GM23338 (cell line): Measurements from ENCODE around the gene DLG2. TPM values are rescaled to one million over a fixed set of nuclear protein-coding genes. Genes with fewer than 3 reads are reported as not detected.

Experiments
- ATAC-seq: fragments of 200-7000 bp; cut with Tn5 transposase; 3 replicates; pipeline ENCODE4 v1.9.1; 2020
- DNase-seq: peaks from one replicate; pipeline ENCODE4 v3.0.0-alpha.2; 2015; ENCODE audit warnings: low spot score
- H2AFZ ChIP-seq: fragments of 200-600 bp; sonication (generic); 2 replicates; pipeline ENCODE4 v1.8.0; 2016; ENCODE audit warnings: antibody characterized with exemption, mild to moderate bottlenecking, moderate library complexity
- H3F3A ChIP-seq: fragments of 200-600 bp; sonication (generic); replicated peaks from 2 replicates; pipeline ENCODE4 v1.8.0; 2017; ENCODE audit warnings: antibody characterized with exemption, mixed run types, low read depth
- H3K27ac ChIP-seq: fragments of 200-600 bp; sonication (generic); 2 replicates; pipeline ENCODE4 v1.6.1; 2016; ENCODE audit warnings: low read depth
- H3K27me3 ChIP-seq: fragments of 200-600 bp; sonication (generic); 2 replicates; pipeline ENCODE4 v1.8.0; 2016; ENCODE audit warnings: mild to moderate bottlenecking, mixed run types, moderate library complexity; ENCODE audit not compliant: insufficient read depth
- H3K36me3 ChIP-seq: fragments of 200-600 bp; sonication (generic); 2 replicates; pipeline ENCODE4 v1.8.0; 2016; ENCODE audit warnings: mild to moderate bottlenecking; ENCODE audit not compliant: insufficient read depth
- H3K4me1 ChIP-seq: fragments of 200-600 bp; sonication (generic); 2 replicates; pipeline ENCODE4 v1.8.0; 2016; ENCODE audit warnings: mild to moderate bottlenecking, moderate library complexity; ENCODE audit not compliant: insufficient read depth
- H3K4me2 ChIP-seq: fragments of 200-600 bp; sonication (generic); 2 replicates; pipeline ENCODE4 v1.7.1; 2017; ENCODE audit warnings: mixed run types
- H3K4me3 ChIP-seq: fragments of 200-600 bp; sonication (generic); 2 replicates; pipeline ENCODE4 v1.6.1; 2016; ENCODE audit warnings: mixed run types
- H3K79me2 ChIP-seq: fragments of 200-600 bp; sonication (generic); replicated peaks from 2 replicates; pipeline ENCODE4 v1.8.0; 2017; ENCODE audit warnings: mild to moderate bottlenecking; ENCODE audit not compliant: insufficient read depth
- H3K9me2 ChIP-seq: fragments of 200-600 bp; sonication (generic); 2 replicates; pipeline ENCODE4 v1.8.0; 2017; ENCODE audit not compliant: insufficient read depth
- H4K20me1 ChIP-seq: fragments of 200-600 bp; sonication (generic); replicated peaks from 2 replicates; pipeline ENCODE4 v1.8.0; 2017; ENCODE audit warnings: mild to moderate bottlenecking; ENCODE audit not compliant: insufficient read depth
- H3K27ac Mint-ChIP-seq: 2 replicates; pipeline ENCODE4 v1.8.0; 2020; ENCODE audit warnings: inconsistent platforms, mild to moderate bottlenecking, moderate library complexity, mixed read lengths
- H3K27me3 Mint-ChIP-seq: 3 replicates; pipeline ENCODE4 v1.8.0; 2022; ENCODE audit warnings: low read depth, mild to moderate bottlenecking, moderate library complexity, mixed read lengths, inconsistent platforms; ENCODE audit not compliant: insufficient read depth, poor library complexity
- H3K36me3 Mint-ChIP-seq: 3 replicates; pipeline ENCODE4 v1.8.0; 2021; ENCODE audit warnings: low read depth, mild to moderate bottlenecking, inconsistent platforms, moderate library complexity, mixed read lengths
- H3K4me1 Mint-ChIP-seq: 3 replicates; pipeline ENCODE4 v1.8.0; 2020; ENCODE audit warnings: mild to moderate bottlenecking, inconsistent platforms, mixed read lengths
- H3K4me3 Mint-ChIP-seq: 3 replicates; pipeline ENCODE4 v1.8.0; 2021; ENCODE audit warnings: moderate library complexity, mild to moderate bottlenecking, inconsistent platforms, mixed read lengths
- H3K9me3 Mint-ChIP-seq: 3 replicates; pipeline ENCODE4 v1.8.0; 2020; ENCODE audit warnings: moderate library complexity, mild to moderate bottlenecking, inconsistent platforms, mixed read lengths
- CREB1 ChIP-seq: fragments of 250-450 bp; sonication (Bioruptor Pico); IDR thresholded peaks from 2 replicates; pipeline ENCODE4 v1.5.0; 2020; ENCODE audit warnings: low read depth, mild to moderate bottlenecking, moderate library complexity
- ETS1 ChIP-seq: IDR thresholded peaks from 2 replicates; pipeline ENCODE4 v1.6.1; 2016; ENCODE audit warnings: antibody characterized with exemption
- EZH2 ChIP-seq: fragments of 200-600 bp; sonication (generic); IDR thresholded peaks from one replicate; pipeline ENCODE4 v1.8.0; 2017; ENCODE audit warnings: antibody characterized with exemption, mild to moderate bottlenecking, low read depth; ENCODE audit not compliant: unreplicated experiment
- EZH2phosphoT487 ChIP-seq: fragments of 200-600 bp; sonication (generic); IDR thresholded peaks from one replicate; pipeline ENCODE4 v1.8.1; 2018; ENCODE audit warnings: antibody characterized with exemption; ENCODE audit not compliant: unreplicated experiment
- JUNB ChIP-seq: IDR thresholded peaks from one replicate; pipeline ENCODE4 v1.6.1; 2016; ENCODE audit warnings: antibody characterized with exemption; ENCODE audit not compliant: unreplicated experiment
- NANOG ChIP-seq: IDR thresholded peaks from 2 replicates; pipeline ENCODE4 v1.6.1; 2016; ENCODE audit warnings: antibody characterized with exemption, borderline replicate concordance
- POLR2AphosphoS5 ChIP-seq: IDR thresholded peaks from 2 replicates; pipeline ENCODE4 v1.6.1; 2016; ENCODE audit warnings: antibody characterized with exemption, low read depth
- REST ChIP-seq: IDR thresholded peaks from one replicate; pipeline ENCODE4 v1.6.1; 2018; ENCODE audit warnings: antibody characterized with exemption; ENCODE audit not compliant: unreplicated experiment
- STAT1 ChIP-seq: IDR thresholded peaks from one replicate; pipeline ENCODE4 v1.6.1; 2016; ENCODE audit warnings: antibody characterized with exemption; ENCODE audit not compliant: unreplicated experiment
- ZNF114 ChIP-seq: fragments of 250-450 bp; sonication (Bioruptor Pico); IDR thresholded peaks from 2 replicates; pipeline ENCODE4 v1.5.0; 2020; ENCODE audit warnings: mild to moderate bottlenecking, moderate library complexity
- ZNF331 ChIP-seq: fragments of 250-450 bp; sonication (Bioruptor Pico); IDR thresholded peaks from 2 replicates; pipeline ENCODE4 v1.5.0; 2020; ENCODE audit warnings: low read depth, mild to moderate bottlenecking, moderate library complexity
- ZNF462 ChIP-seq: fragments of 250-450 bp; sonication (Bioruptor Pico); IDR thresholded peaks from 2 replicates; pipeline ENCODE4 v1.5.0; 2020; ENCODE audit warnings: mild to moderate bottlenecking, moderate library complexity
- polyA plus RNA-seq: library from polyadenylated mRNA; unstranded; fragments of >200 nt; fragmentation: Nextera tagmentation; extraction: Ambion mirVana; gene quantifications from 2 replicates; pipeline ENCODE4 v1.2.1, GENCODE V29; 2016
- total RNA-seq: library from RNA; depleted of rRNA; stranded (reverse); fragments of >200 nt; shearing (Covaris generic); gene quantifications from 2 replicates; pipeline ENCODE4 v1.2.3, GENCODE V29; 2014
- TF ChIP-seq, protein P1 (sequence below), 2 experiments: fragments of 200-600 bp in 1 of 2; sonication (generic) in 1 of 2; conservative IDR thresholded peaks; 2 replicates each; pipeline versions ENCODE4 v1.5.1 to v1.6.1; 2016 to 2017; ENCODE audit warnings: antibody characterized with exemption in 2 of 2, low read depth in 2 of 2, mild to moderate bottlenecking in 2 of 2, moderate library complexity in 1 of 2

DLG2 gene
- total and polyA plus RNA-seq, 2 experiments from 2014 or later = 19.8 to 21.5 TPM

DNA sequence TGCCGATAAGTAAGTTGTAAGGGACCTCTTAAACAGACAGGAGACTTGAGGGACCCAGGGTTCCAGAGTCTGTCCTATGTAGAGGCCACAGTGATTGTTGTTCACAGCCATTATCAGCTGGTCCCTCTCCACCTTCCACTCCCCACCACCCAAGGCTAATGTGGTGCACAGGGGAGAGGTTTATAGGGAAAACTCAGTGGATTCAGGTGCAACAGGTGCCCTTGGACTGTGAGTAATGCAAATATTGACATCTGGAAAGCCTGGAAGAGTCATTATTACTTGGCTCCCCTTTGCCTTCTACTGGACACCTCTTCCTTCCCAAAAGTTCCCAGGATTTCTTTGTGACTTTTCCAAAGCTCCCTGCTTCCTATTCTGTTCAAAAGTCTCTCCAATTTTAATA is 1899.9 kb downstream of the DLG2 start (continued):
- TF ChIP-seq EZH2 (no peak), POLR2AphosphoS5 (no peak), STAT1 (no peak), ZNF331 (CRISPR knock-in tag) (no peak), NANOG (no peak), CREB1 (CRISPR knock-in tag) (no peak)

DNA sequence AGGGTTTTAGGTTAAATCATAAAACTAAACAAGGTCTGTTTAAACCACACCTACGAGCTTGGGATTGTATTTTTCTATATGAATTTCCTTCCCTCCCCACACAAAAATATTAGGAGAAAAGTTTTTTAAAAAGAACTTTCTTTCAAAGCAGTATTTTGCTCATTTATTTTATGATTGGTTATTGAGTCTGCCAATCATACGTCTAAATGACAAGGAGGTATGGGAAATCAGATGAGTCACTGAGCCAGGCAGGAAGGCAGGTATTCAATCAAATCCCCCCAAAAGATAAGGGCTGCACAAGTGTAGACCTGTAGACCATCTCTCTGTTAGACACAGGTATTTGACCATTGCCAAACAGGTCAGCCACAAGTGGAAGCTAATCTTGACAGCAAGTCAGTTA is 1900.8 kb downstream of the DLG2 start:
- H3K27ac Mint-ChIP-seq = peak overlapping the region; percentile 60; the same call in 1 of the 2 replicates
- no peak for TF ChIP-seq REST
- no peak for TF ChIP-seq POLR2AphosphoS5
- TF ChIP-seq, protein P1, sequence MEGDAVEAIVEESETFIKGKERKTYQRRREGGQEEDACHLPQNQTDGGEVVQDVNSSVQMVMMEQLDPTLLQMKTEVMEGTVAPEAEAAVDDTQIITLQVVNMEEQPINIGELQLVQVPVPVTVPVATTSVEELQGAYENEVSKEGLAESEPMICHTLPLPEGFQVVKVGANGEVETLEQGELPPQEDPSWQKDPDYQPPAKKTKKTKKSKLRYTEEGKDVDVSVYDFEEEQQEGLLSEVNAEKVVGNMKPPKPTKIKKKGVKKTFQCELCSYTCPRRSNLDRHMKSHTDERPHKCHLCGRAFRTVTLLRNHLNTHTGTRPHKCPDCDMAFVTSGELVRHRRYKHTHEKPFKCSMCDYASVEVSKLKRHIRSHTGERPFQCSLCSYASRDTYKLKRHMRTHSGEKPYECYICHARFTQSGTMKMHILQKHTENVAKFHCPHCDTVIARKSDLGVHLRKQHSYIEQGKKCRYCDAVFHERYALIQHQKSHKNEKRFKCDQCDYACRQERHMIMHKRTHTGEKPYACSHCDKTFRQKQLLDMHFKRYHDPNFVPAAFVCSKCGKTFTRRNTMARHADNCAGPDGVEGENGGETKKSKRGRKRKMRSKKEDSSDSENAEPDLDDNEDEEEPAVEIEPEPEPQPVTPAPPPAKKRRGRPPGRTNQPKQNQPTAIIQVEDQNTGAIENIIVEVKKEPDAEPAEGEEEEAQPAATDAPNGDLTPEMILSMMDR (conservative IDR thresholded peaks at IDR 0.05; ENCODE audit: low read depth in 2 of 2) = no peak
- TF ChIP-seq CREB1 (CRISPR knock-in tag) = no peak
- no peak for TF ChIP-seq EZH2
- no peak for TF ChIP-seq EZH2phosphoT487
- TF ChIP-seq STAT1 = no peak
- TF ChIP-seq ZNF114 = no peak
- no peak for TF ChIP-seq ETS1
- no peak for TF ChIP-seq JUNB
- TF ChIP-seq ZNF331 (CRISPR knock-in tag) = no peak
- TF ChIP-seq NANOG = no peak
- no peak for TF ChIP-seq ZNF462 (CRISPR knock-in tag)
- Histone ChIP-seq H3K4me2 (no peak overlapping the region; the same call in 1 of the 2 replicates), H3K36me3 (no peaks in the 10 kb centered on the region), H3K27me3 (no peaks in the 10 kb centered on the region), H3K9me2 (0 out of 2 replicates have a peak, but pooled peaks cover 3% of the 10 kb centered on the region), H3K79me2 (no peaks in the 10 kb centered on the region; the same call in none of the 2 replicates), H3F3A (0 out of 2 replicates have a peak, but pooled peaks cover 6% of the 10 kb centered on the region), H2AFZ (no peak overlapping the region), H3K27ac (peak overlapping the region; percentile 98), H3K4me1 (peaks cover 38% of the 10 kb centered on the region), H3K4me3 (no peak overlapping the region), H4K20me1 (no peaks in the 10 kb centered on the region)
- ATAC-seq (no peak), DNase-seq (no peak)
- no peaks in the 10 kb centered on the region for H3K9me3 Mint-ChIP-seq
- peaks cover 3% of the 10 kb centered on the region for H3K27me3 Mint-ChIP-seq
- H3K4me3 Mint-ChIP-seq = no peak overlapping the region
- H3K4me1 Mint-ChIP-seq = peaks cover 39% of the 10 kb centered on the region
- no peaks in the 10 kb centered on the region for H3K36me3 Mint-ChIP-seq
